H9 (cell line): ENCODE measurements around the gene IFT57. TPM values are rescaled to one million over a fixed set of nuclear protein-coding genes. Genes with fewer than 3 reads are reported as not detected.

Experiments
- DNase-seq: peaks from one replicate; pipeline ENCODE4 v3.0.0-alpha.2; 2017
- H2AFZ ChIP-seq: one replicate; pipeline ENCODE4 v1.6.1; 2013; ENCODE audit warnings: mild to moderate bottlenecking, low read length, control low read depth, moderate library complexity
- H2AK5ac ChIP-seq: 2 replicates; pipeline ENCODE4 v1.6.1; 2013; ENCODE audit warnings: low read length, control low read depth, mixed read lengths; ENCODE audit not compliant: insufficient read length
- H2BK120ac ChIP-seq: one replicate; pipeline ENCODE4 v1.6.1; 2013; ENCODE audit warnings: low read depth, mild to moderate bottlenecking, low read length, control low read depth, inconsistent platforms; ENCODE audit not compliant: poor library complexity, severe bottlenecking
- H2BK12ac ChIP-seq: 2 replicates; pipeline ENCODE4 v1.6.1; 2013; ENCODE audit warnings: low read length, control low read depth, mixed read lengths, low read depth; ENCODE audit not compliant: insufficient read length
- H2BK15ac ChIP-seq: 2 replicates; pipeline ENCODE4 v1.6.1; 2013; ENCODE audit warnings: low read depth, low read length, control low read depth
- H2BK20ac ChIP-seq: one replicate; pipeline ENCODE4 v1.6.1; 2013; ENCODE audit warnings: low read depth, mild to moderate bottlenecking, low read length, control low read depth, inconsistent platforms; ENCODE audit not compliant: poor library complexity, severe bottlenecking
- H2BK5ac ChIP-seq: 2 replicates; pipeline ENCODE4 v1.6.1; 2013; ENCODE audit warnings: low read length, control low read depth, mixed read lengths; ENCODE audit not compliant: insufficient read length
- H3K14ac ChIP-seq: 2 replicates; pipeline ENCODE4 v1.6.1; 2013; ENCODE audit warnings: low read length, control low read depth; ENCODE audit not compliant: insufficient read depth
- H3K18ac ChIP-seq: 2 replicates; pipeline ENCODE4 v1.6.1; 2013; ENCODE audit warnings: low read depth, mild to moderate bottlenecking, mixed read lengths, low read length, control low read depth; ENCODE audit not compliant: insufficient read length
- H3K23ac ChIP-seq: 2 replicates; pipeline ENCODE4 v1.6.1; 2013; ENCODE audit warnings: low read length, control low read depth, mixed read lengths, low read depth; ENCODE audit not compliant: insufficient read length
- H3K23me2 ChIP-seq: 2 replicates; pipeline ENCODE4 v1.6.1; 2013; ENCODE audit warnings: low read depth, mild to moderate bottlenecking, mixed read lengths, low read length, control low read depth; ENCODE audit not compliant: insufficient read length, poor library complexity, severe bottlenecking
- H3K27ac ChIP-seq: 2 replicates; pipeline ENCODE4 v1.5.1; 2013; ENCODE audit warnings: low read length, control low read depth, mixed read lengths, low read depth; ENCODE audit not compliant: insufficient read length
- H3K27me3 ChIP-seq: 2 replicates; pipeline ENCODE4 v1.6.1; 2013; ENCODE audit warnings: low read length, control low read depth, inconsistent platforms; ENCODE audit not compliant: insufficient read depth
- H3K4ac ChIP-seq: 2 replicates; pipeline ENCODE4 v1.6.1; 2013; ENCODE audit warnings: low read depth, mild to moderate bottlenecking, control low read depth, inconsistent platforms, low read length, moderate library complexity
- H3K4me1 ChIP-seq: 2 replicates; pipeline ENCODE4 v1.6.1; 2013; ENCODE audit warnings: low read length, control low read depth, inconsistent platforms; ENCODE audit not compliant: insufficient read depth
- H3K4me2 ChIP-seq: 2 replicates; pipeline ENCODE4 v1.6.1; 2013; ENCODE audit warnings: low read length, control low read depth, mixed read lengths; ENCODE audit not compliant: insufficient read length, insufficient read depth
- H3K56ac ChIP-seq: 2 replicates; pipeline ENCODE4 v1.6.1; 2013; ENCODE audit warnings: low read depth, mild to moderate bottlenecking, mixed read lengths, low read length, control low read depth; ENCODE audit not compliant: insufficient read length
- H3K79me1 ChIP-seq: 2 replicates; pipeline ENCODE4 v1.6.1; 2013; ENCODE audit warnings: low read depth, mild to moderate bottlenecking, moderate library complexity, low read length, control low read depth, inconsistent platforms; ENCODE audit not compliant: insufficient read depth, poor library complexity, severe bottlenecking
- H3K79me2 ChIP-seq: 2 replicates; pipeline ENCODE4 v1.6.1; 2013; ENCODE audit warnings: low read length, control low read depth, inconsistent platforms; ENCODE audit not compliant: insufficient read depth
- H3K9ac ChIP-seq: 2 replicates; pipeline ENCODE4 v1.6.1; 2013; ENCODE audit warnings: low read length, control low read depth, mixed read lengths; ENCODE audit not compliant: insufficient read length; ENCODE audit errors: extremely low read depth
- H3K9me3 ChIP-seq: one replicate; pipeline ENCODE4 v1.6.1; 2013; ENCODE audit warnings: low read depth, low read length, inconsistent platforms; ENCODE audit not compliant: control insufficient read depth
- H3T11ph ChIP-seq: one replicate; pipeline ENCODE4 v1.6.1; 2013; ENCODE audit warnings: mild to moderate bottlenecking, low read length, control low read depth, inconsistent platforms
- H4K20me1 ChIP-seq: one replicate; pipeline ENCODE4 v1.6.1; 2013; ENCODE audit not compliant: control insufficient read depth, insufficient read length, insufficient read depth
- H4K5ac ChIP-seq: 2 replicates; pipeline ENCODE4 v1.6.1; 2013; ENCODE audit warnings: low read depth, mild to moderate bottlenecking, mixed read lengths, low read length, control low read depth; ENCODE audit not compliant: insufficient read length
- H4K8ac ChIP-seq: replicated peaks from 2 replicates; pipeline ENCODE4 v1.6.1; 2013; ENCODE audit warnings: low read length, control low read depth, mixed read lengths, low read depth; ENCODE audit not compliant: insufficient read length
- H4K91ac ChIP-seq: 2 replicates; pipeline ENCODE4 v1.6.1; 2013; ENCODE audit warnings: low read depth, mild to moderate bottlenecking, moderate library complexity, mixed read lengths, low read length, control low read depth; ENCODE audit not compliant: insufficient read length
- H3K27ac Mint-ChIP-seq, 3 experiments: 2 replicates in 2 of 3; 3 replicates in 1 of 3; pipeline ENCODE4 v1.8.0; 2020 to 2021; ENCODE audit warnings: mixed read lengths in 3 of 3, mild to moderate bottlenecking in 1 of 3, moderate library complexity in 1 of 3
- H3K27me3 Mint-ChIP-seq: 2 replicates; pipeline ENCODE4 v1.8.0; 2021; ENCODE audit warnings: low read depth, mild to moderate bottlenecking, moderate library complexity, mixed read lengths
- H3K36me3 Mint-ChIP-seq, 3 experiments: 2 replicates in 2 of 3; 3 replicates in 1 of 3; pipeline ENCODE4 v1.8.0; 2020 to 2021; ENCODE audit warnings: low read depth in 3 of 3, mixed read lengths in 3 of 3; ENCODE audit not compliant: insufficient read depth in 1 of 3
- H3K4me1 Mint-ChIP-seq, 2 experiments: 2 replicates each; pipeline ENCODE4 v1.8.0; 2020; ENCODE audit warnings: mixed read lengths in 2 of 2
- H3K4me3 Mint-ChIP-seq, 2 experiments: 2 replicates in 1 of 2; 3 replicates in 1 of 2; pipeline ENCODE4 v1.8.0; 2020 to 2021; ENCODE audit warnings: mild to moderate bottlenecking in 2 of 2, mixed read lengths in 2 of 2, moderate library complexity in 1 of 2
- H3K9me3 Mint-ChIP-seq, 2 experiments: 2 replicates in 1 of 2; 3 replicates in 1 of 2; pipeline ENCODE4 v1.8.0; 2020; ENCODE audit warnings: mild to moderate bottlenecking in 2 of 2, mixed read lengths in 2 of 2, moderate library complexity in 1 of 2
- WGBS: extraction: QIAGEN DNeasy Blood & Tissue Kit; methylation state at CpG from one replicate; pipeline ENCODE4 v1.1.7; 2013; ENCODE audit warnings: missing lambda C conversion rate, low lambda C conversion rate, mixed read lengths; ENCODE audit not compliant: insufficient read length; ENCODE audit errors: extremely low coverage; 5-methylcytosine and 5-hydroxymethylcytosine counted together
- total RNA-seq: library from RNA; stranded (reverse); gene quantifications from 2 replicates; pipeline ENCODE4 v1.2.1, GENCODE V29; 2021
- TF ChIP-seq, protein P1 (sequence below): fragments of 200-600 bp; sonication (generic); conservative IDR thresholded peaks from 3 replicates; pipeline ENCODE4 v1.8.0; 2021; ENCODE audit warnings: antibody characterized with exemption, mild to moderate bottlenecking

Gene IFT57
- total RNA-seq, 1 experiment from 2014 or later = 21.4 TPM

DNA sequence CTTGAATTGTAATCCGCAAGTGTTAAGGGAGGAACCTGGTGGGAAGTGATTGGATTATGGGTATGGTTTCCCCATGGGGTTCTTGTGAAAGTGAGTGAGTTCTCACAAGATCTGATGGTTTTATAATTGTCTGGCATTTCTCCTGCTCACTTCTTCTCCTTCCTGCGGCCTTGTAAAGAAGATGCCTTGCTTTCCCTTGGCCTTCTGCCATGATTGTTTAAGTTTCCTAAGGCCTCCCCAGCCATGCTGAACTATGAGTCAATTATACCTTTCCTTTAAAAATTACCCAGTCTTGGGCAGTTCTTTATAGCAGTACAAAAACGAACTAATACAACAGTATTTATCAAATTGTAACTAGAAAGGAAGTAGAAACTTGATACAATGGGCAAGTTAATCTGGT lies 31.9 kb downstream of the IFT57 start:
- Histone ChIP-seq H4K91ac (no peak overlapping the region), H2BK120ac (no peak overlapping the region), H3K18ac (no peak overlapping the region), H3T11ph (no peak overlapping the region), H3K27ac (no peak overlapping the region), H4K5ac (no peak overlapping the region), H2BK15ac (no peak overlapping the region), H3K9me3 (no peaks in the 10 kb centered on the region), H4K20me1 (no peaks in the 10 kb centered on the region), H2BK5ac (no peak overlapping the region), H2BK20ac (no peak overlapping the region), H3K79me1 (no peaks in the 10 kb centered on the region), H3K56ac (no peak overlapping the region), H3K23ac (no peak overlapping the region), H3K4ac (no peak overlapping the region), H3K79me2 (no peaks in the 10 kb centered on the region), H2AK5ac (no peak overlapping the region), H4K8ac (no peak overlapping the region), H2AFZ (no peak overlapping the region), H2BK12ac (no peak overlapping the region), H3K23me2 (no peaks in the 10 kb centered on the region), H3K4me2 (no peak overlapping the region), H3K14ac (no peak overlapping the region), H3K4me1 (no peaks in the 10 kb centered on the region), H3K9ac (no peak overlapping the region), H3K27me3 (no peaks in the 10 kb centered on the region)
- H3K36me3 Mint-ChIP-seq = peaks cover 0 to 11% (median 10%) of the 10 kb centered on the region in 3 experiments; a peak in 5 of 7 replicates
- H3K4me3 Mint-ChIP-seq = no peak overlapping the region
- TF ChIP-seq, protein P1, sequence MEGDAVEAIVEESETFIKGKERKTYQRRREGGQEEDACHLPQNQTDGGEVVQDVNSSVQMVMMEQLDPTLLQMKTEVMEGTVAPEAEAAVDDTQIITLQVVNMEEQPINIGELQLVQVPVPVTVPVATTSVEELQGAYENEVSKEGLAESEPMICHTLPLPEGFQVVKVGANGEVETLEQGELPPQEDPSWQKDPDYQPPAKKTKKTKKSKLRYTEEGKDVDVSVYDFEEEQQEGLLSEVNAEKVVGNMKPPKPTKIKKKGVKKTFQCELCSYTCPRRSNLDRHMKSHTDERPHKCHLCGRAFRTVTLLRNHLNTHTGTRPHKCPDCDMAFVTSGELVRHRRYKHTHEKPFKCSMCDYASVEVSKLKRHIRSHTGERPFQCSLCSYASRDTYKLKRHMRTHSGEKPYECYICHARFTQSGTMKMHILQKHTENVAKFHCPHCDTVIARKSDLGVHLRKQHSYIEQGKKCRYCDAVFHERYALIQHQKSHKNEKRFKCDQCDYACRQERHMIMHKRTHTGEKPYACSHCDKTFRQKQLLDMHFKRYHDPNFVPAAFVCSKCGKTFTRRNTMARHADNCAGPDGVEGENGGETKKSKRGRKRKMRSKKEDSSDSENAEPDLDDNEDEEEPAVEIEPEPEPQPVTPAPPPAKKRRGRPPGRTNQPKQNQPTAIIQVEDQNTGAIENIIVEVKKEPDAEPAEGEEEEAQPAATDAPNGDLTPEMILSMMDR = no peak
- DNase-seq = no peak
- H3K4me1 Mint-ChIP-seq = no peaks in the 10 kb centered on the region
- no peak overlapping the region for H3K27ac Mint-ChIP-seq
- WGBS = no CpG with 5 or more reads among the region's 3 CpGs
- H3K27me3 Mint-ChIP-seq = no peaks in the 10 kb centered on the region
- H3K9me3 Mint-ChIP-seq = peaks cover 0 to 7% of the 10 kb centered on the region in 2 experiments; a peak in 3 of 5 replicates
